ENCODE data around the gene TAMALIN.

The TAMALIN gene

DNA sequence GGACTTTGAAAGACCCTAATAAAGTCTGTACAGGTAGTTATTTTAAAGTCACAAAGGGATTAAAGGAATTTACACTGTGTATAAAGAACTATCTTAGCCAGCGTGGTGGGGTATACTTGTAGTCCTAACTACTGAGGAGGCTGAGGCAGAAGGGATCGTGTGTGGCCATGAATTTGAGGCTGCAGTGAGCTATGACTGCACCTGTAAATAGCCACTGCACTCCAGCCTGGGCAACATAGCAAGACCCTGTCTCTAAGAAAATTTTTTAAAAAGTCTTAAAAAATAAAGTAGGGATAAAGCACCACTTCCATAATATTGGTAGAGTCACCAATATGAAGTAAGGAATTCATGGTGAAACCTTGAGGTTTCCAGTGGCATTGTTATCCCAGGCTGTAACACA lies 37.1 kb upstream of the TAMALIN start:
- Histone ChIP-seq H3K27ac (no peak overlapping the region), H3K4me3 (no peak overlapping the region), H3K9ac (ENCODE audit: insufficient read length) (no peak overlapping the region), H3K36me3 (ENCODE audit: insufficient read depth, low read length) (peaks cover 5% of the 10 kb centered on the region), H3K9me3 (ENCODE audit: low read depth, low read length) (no peaks in the 10 kb centered on the region)
- no peak for TF ChIP-seq POLR2AphosphoS5 (IDR thresholded peaks at IDR 0.05; ENCODE audit: borderline replicate concordance, low read depth, low read length)
- no peak for TF ChIP-seq FOXP2 (optimal IDR thresholded peaks at IDR 0.05; ENCODE audit: control extremely low read depth, extremely low read length, insufficient read depth)
- no peak for TF ChIP-seq EZH2 (IDR thresholded peaks at IDR 0.05)
- DNase-seq (ENCODE audit: low read depth, low spot score) = no peak

DNA sequence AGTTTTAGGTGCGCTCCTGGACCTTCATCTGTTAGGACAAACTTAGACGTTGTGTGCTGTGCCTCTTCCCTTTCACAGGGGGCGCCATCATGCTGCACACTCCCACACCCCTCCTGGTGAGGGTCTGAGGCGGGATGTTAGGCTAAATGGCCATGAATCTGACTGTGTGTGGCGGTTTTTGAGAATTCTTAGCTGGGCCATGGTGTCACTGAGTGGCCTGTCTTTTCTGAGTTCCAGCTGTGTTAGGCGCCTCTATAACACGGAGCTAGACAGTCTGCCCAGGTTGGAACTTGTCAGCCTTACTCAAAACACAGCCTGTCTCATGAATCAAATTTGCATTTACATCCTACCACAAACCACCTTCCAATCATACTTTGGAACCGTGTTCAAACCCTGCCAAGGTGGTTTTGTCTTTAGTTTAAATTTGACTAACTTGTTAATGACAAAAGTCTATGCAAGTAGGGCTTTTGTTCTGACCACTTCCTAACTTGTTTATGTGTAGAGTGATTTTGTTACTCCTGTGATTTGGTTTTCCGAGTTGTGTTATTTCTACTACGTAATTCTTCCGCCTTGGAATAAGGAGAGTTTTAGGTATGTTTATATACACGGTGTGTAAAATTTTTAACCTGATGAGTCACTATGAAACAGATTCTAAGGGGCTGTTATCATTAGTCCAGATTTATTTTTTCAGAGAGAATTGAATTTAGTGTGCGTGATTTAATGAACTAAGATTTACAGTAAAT lies 35.7 kb upstream of the TAMALIN start:
- no peaks in the 10 kb centered on the region for H3K9me3 ChIP-seq (ENCODE audit: low read depth, low read length)
- H3K9ac ChIP-seq (ENCODE audit: insufficient read length) = no peak overlapping the region
- peaks cover 10% of the 10 kb centered on the region; the same call in 1 of the 2 replicates for H3K36me3 ChIP-seq (ENCODE audit: insufficient read depth, low read length)
- no peak for DNase-seq (ENCODE audit: low read depth, low spot score)
- H3K4me3 ChIP-seq = no peak overlapping the region
- no peak for TF ChIP-seq POLR2AphosphoS5 (IDR thresholded peaks at IDR 0.05; ENCODE audit: borderline replicate concordance, low read depth, low read length)
- no peak for TF ChIP-seq FOXP2 (optimal IDR thresholded peaks at IDR 0.05; ENCODE audit: control extremely low read depth, extremely low read length, insufficient read depth)
- TF ChIP-seq EZH2 (IDR thresholded peaks at IDR 0.05) = no peak
- no peak overlapping the region for H3K27ac ChIP-seq

GRCh38 chr12:51971679-51972421 lies 34.9 kb upstream of the TAMALIN start:
- TF ChIP-seq FOXP2 (optimal IDR thresholded peaks at IDR 0.05; ENCODE audit: control extremely low read depth, extremely low read length, insufficient read depth) (no peak), POLR2AphosphoS5 (IDR thresholded peaks at IDR 0.05; ENCODE audit: borderline replicate concordance, low read depth, low read length) (no peak), EZH2 (IDR thresholded peaks at IDR 0.05) (no peak)
- Histone ChIP-seq H3K9ac (ENCODE audit: insufficient read length) (no peak overlapping the region), H3K36me3 (ENCODE audit: insufficient read depth, low read length) (peaks cover 18% of the 10 kb centered on the region), H3K27ac (no peak overlapping the region), H3K4me3 (no peak overlapping the region), H3K9me3 (ENCODE audit: low read depth, low read length) (no peaks in the 10 kb centered on the region)
- no peak for DNase-seq (ENCODE audit: low read depth, low spot score)

DNA sequence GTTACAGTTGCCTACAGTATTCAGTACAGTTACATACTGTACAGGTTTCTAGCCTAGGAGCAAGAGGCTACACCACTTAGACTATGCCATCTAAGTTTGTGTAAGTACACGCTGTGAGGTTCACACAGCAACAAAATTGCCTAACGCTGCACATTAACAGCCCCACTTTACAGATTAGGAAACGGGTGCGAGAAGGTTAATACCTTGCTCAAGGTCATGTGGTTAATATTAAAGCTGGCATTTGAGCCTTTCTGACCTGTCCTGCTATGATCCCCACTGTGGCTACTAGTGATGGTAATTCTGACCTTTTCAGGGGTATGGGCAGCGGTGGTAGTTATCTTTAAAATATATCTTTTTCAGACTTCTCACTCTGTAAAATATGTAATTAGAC lies 34.3 kb upstream of the TAMALIN start:
- TF ChIP-seq POLR2AphosphoS5 (IDR thresholded peaks at IDR 0.05; ENCODE audit: borderline replicate concordance, low read depth, low read length) = no peak
- no peak for TF ChIP-seq FOXP2 (optimal IDR thresholded peaks at IDR 0.05; ENCODE audit: control extremely low read depth, extremely low read length, insufficient read depth)
- TF ChIP-seq EZH2 (IDR thresholded peaks at IDR 0.05) = no peak
- no peak overlapping the region for H3K9ac ChIP-seq (ENCODE audit: insufficient read length)
- H3K36me3 ChIP-seq (ENCODE audit: insufficient read depth, low read length) = peaks cover 20% of the 10 kb centered on the region
- no peaks in the 10 kb centered on the region for H3K9me3 ChIP-seq (ENCODE audit: low read depth, low read length)
- H3K27ac ChIP-seq = no peak overlapping the region
- no peak overlapping the region for H3K4me3 ChIP-seq
- no peak for DNase-seq (ENCODE audit: low read depth, low spot score)

DNA sequence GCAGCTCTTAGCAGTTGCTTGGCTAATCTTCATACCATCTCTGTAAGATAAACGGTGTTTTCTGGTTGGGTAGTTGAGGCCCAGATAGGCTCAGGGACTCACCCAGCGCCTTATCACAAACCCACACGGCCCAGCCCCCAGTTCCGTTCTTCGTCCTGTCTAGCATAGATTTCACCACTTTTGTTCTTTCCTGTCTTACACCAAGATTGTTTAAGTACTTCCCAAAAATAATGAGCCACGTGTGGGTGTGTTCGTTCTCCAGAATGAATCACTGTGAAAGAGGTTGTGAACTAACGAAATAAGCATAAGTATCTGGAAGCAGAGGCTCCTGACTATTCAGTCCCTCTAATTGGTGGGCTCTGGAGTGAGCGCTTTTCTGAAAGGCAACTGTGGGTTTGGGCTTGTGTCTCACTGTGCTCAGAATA lies 33.9 kb upstream of the TAMALIN start:
- no peak for DNase-seq (ENCODE audit: low read depth, low spot score)
- TF ChIP-seq POLR2AphosphoS5 (IDR thresholded peaks at IDR 0.05; ENCODE audit: borderline replicate concordance, low read depth, low read length) = no peak
- no peak for TF ChIP-seq EZH2 (IDR thresholded peaks at IDR 0.05)
- TF ChIP-seq FOXP2 (optimal IDR thresholded peaks at IDR 0.05; ENCODE audit: control extremely low read depth, extremely low read length, insufficient read depth) = no peak
- peak overlapping the region; percentile 13 for H3K9ac ChIP-seq (ENCODE audit: insufficient read length)
- no peak overlapping the region for H3K4me3 ChIP-seq
- H3K36me3 ChIP-seq (ENCODE audit: insufficient read depth, low read length) = peaks cover 24% of the 10 kb centered on the region
- no peaks in the 10 kb centered on the region for H3K9me3 ChIP-seq (ENCODE audit: low read depth, low read length)
- peak overlapping the region; percentile 43 for H3K27ac ChIP-seq

- peak overlapping the region; percentile 43; the same call in 1 of the 2 replicates for H3K27ac ChIP-seq
- DNase-seq (ENCODE audit: low read depth, low spot score) = no peak
- TF ChIP-seq FOXP2 (optimal IDR thresholded peaks at IDR 0.05; ENCODE audit: control extremely low read depth, extremely low read length, insufficient read depth) (no peak), POLR2AphosphoS5 (IDR thresholded peaks at IDR 0.05; ENCODE audit: borderline replicate concordance, low read depth, low read length) (no peak), EZH2 (IDR thresholded peaks at IDR 0.05) (no peak)
- peak overlapping the region; percentile 13 for H3K9ac ChIP-seq (ENCODE audit: insufficient read length)
- peaks cover 28% of the 10 kb centered on the region for H3K36me3 ChIP-seq (ENCODE audit: insufficient read depth, low read length)
- H3K9me3 ChIP-seq (ENCODE audit: low read depth, low read length) = no peaks in the 10 kb centered on the region
- no peak overlapping the region for H3K4me3 ChIP-seq
Observed at GRCh38 chr12:51973560-51973959, 33.2 kb upstream of the TAMALIN start.

GRCh38 chr12:51974646-51975045 lies 32.1 kb upstream of the TAMALIN start:
- no peak overlapping the region for H3K4me3 ChIP-seq
- H3K27ac ChIP-seq = no peak overlapping the region
- TF ChIP-seq POLR2AphosphoS5 (IDR thresholded peaks at IDR 0.05; ENCODE audit: borderline replicate concordance, low read depth, low read length) (no peak), EZH2 (IDR thresholded peaks at IDR 0.05) (no peak), FOXP2 (optimal IDR thresholded peaks at IDR 0.05; ENCODE audit: control extremely low read depth, extremely low read length, insufficient read depth) (no peak)
- DNase-seq (ENCODE audit: low read depth, low spot score) = no peak
- H3K36me3 ChIP-seq (ENCODE audit: insufficient read depth, low read length) = peaks cover 28% of the 10 kb centered on the region
- no peak overlapping the region for H3K9ac ChIP-seq (ENCODE audit: insufficient read length)
- no peaks in the 10 kb centered on the region for H3K9me3 ChIP-seq (ENCODE audit: low read depth, low read length)

DNA sequence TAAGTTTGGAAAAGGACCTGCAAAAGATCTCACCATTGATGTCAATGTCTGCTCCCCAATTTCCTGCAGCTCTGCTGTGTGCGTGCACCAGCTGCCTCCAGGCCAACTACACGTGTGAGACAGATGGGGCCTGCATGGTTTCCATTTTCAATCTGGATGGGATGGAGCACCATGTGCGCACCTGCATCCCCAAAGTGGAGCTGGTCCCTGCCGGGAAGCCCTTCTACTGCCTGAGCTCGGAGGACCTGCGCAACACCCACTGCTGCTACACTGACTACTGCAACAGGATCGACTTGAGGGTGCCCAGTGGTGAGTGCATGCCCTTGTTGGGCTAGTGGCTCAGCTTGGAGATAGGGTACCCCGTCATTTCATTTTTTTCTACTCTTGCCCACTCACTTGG lies 31.6 kb upstream of the TAMALIN start:
- no peak overlapping the region for H3K27ac ChIP-seq
- H3K36me3 ChIP-seq (ENCODE audit: insufficient read depth, low read length) = peaks cover 28% of the 10 kb centered on the region
- H3K9ac ChIP-seq (ENCODE audit: insufficient read length) = no peak overlapping the region
- no peak overlapping the region for H3K4me3 ChIP-seq
- TF ChIP-seq EZH2 (IDR thresholded peaks at IDR 0.05) = no peak
- TF ChIP-seq FOXP2 (optimal IDR thresholded peaks at IDR 0.05; ENCODE audit: control extremely low read depth, extremely low read length, insufficient read depth) = no peak
- no peak for TF ChIP-seq POLR2AphosphoS5 (IDR thresholded peaks at IDR 0.05; ENCODE audit: borderline replicate concordance, low read depth, low read length)
- DNase-seq (ENCODE audit: low read depth, low spot score) = no peak
- no peaks in the 10 kb centered on the region for H3K9me3 ChIP-seq (ENCODE audit: low read depth, low read length)
